Endothelial cell of umbilical vein (primary cell): Measurements from ENCODE around the gene PTTG2.

Source experiments
- EZH2 ChIP-seq: IDR thresholded peaks from 2 replicates; pipeline ENCODE4 v1.6.1; 2012; ENCODE audit warnings: borderline replicate concordance, low read depth, mild to moderate bottlenecking, moderate library complexity, low read length, inconsistent platforms; ENCODE audit not compliant: severe bottlenecking
- JUN ChIP-seq: IDR thresholded peaks from 2 replicates; pipeline ENCODE4 v1.6.1; 2011; ENCODE audit warnings: borderline replicate concordance, low read depth; ENCODE audit not compliant: insufficient read length, insufficient read depth
- POLR2A ChIP-seq: IDR thresholded peaks from 2 replicates; pipeline ENCODE4 v1.6.1; 2012; ENCODE audit warnings: low read depth, mild to moderate bottlenecking, control low read depth, low read length
- POLR2AphosphoS5 ChIP-seq: IDR thresholded peaks from 2 replicates; pipeline ENCODE4 v1.6.1; 2012; ENCODE audit warnings: low read depth, mild to moderate bottlenecking, control low read depth, low read length, moderate library complexity; ENCODE audit not compliant: insufficient read depth
- TF ChIP-seq, protein P1 (sequence below), 2 donors: IDR thresholded peaks; 1 replicate in 1 of 2; 2 replicates in 1 of 2; pipeline ENCODE4 v1.5.1; 2011; ENCODE audit warnings: low read length in 2 of 2, mild to moderate bottlenecking in 2 of 2, moderate library complexity in 2 of 2, control low read depth in 1 of 2, inconsistent platforms in 1 of 2, low read depth in 1 of 2; ENCODE audit not compliant: insufficient read depth in 1 of 2; ENCODE audit errors: extremely low read depth in 1 of 2

DNA sequence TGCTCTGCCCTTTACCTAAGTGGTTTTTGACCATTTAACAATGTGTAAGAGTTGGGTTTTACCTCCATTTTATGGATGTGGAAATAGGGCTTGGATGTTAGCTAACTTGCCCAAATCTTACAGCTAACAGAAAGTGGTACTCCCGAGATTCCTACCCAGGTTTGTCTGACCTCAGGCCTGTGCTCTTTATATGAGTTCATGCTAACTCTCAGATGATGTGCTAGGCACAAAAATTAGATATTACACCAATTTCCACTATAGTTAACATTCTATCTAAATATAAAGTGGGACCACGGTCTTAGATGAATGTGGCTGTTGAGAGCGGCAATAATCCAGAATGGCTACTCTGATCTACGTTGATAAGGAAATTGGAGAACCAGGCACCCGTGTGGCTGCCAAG lies at the start of gene PTTG2:
- no peak for TF ChIP-seq POLR2AphosphoS5
- TF ChIP-seq POLR2A: no peak
- TF ChIP-seq, protein P1, sequence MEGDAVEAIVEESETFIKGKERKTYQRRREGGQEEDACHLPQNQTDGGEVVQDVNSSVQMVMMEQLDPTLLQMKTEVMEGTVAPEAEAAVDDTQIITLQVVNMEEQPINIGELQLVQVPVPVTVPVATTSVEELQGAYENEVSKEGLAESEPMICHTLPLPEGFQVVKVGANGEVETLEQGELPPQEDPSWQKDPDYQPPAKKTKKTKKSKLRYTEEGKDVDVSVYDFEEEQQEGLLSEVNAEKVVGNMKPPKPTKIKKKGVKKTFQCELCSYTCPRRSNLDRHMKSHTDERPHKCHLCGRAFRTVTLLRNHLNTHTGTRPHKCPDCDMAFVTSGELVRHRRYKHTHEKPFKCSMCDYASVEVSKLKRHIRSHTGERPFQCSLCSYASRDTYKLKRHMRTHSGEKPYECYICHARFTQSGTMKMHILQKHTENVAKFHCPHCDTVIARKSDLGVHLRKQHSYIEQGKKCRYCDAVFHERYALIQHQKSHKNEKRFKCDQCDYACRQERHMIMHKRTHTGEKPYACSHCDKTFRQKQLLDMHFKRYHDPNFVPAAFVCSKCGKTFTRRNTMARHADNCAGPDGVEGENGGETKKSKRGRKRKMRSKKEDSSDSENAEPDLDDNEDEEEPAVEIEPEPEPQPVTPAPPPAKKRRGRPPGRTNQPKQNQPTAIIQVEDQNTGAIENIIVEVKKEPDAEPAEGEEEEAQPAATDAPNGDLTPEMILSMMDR (IDR thresholded peaks at IDR 0.05; ENCODE audit: extremely low read depth in 1 of 2, insufficient read depth in 1 of 2, low read depth in 1 of 2, low read length in 2 of 2): no peak
- no peak for TF ChIP-seq EZH2
- no peak for TF ChIP-seq JUN
